Measurements from ENCODE around the gene LY6G5B.
A peak's percentile ranks its signal among the peaks of the same experiment; 100 is the strongest.

LY6G5B gene

DNA sequence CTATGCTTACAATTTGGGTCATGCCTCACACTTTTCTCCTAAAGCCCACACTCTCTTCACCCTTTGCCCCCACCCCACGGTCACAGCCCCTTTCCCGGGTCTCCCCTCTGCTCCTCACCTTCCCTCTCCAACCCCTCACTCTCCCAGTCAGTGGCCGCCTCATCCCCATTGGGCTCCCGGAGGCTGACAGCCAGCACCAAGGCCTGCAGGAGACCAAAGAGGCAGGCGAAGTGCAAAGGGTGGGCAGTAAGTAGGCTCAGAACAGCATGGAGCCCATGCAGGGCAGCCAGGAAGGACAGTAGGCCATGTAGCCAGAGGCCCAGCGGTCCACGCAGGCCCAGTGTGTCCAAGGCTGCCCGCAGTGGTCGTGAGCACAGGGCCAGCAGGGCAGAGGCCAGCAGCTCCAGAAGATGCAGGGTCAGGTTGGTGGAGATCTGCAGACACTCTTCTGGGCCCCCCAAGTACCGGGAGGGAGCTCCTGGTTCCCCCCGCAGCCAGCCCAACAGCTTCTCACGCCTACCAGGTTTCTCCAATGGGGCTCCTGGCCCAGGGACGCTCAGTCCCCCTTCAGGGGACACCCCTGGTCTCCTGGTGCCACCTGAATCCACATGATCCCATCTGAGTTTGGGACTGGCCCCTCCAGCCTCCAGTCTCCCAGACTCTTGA, 10.7 kb upstream of the LY6G5B start:
- H3K9me3 ChIP-seq (ENCODE audit: low read depth, low read length): no peaks in the 10 kb centered on the region
- no peak overlapping the region for H3K27ac ChIP-seq
- TF ChIP-seq POLR2AphosphoS5 (IDR thresholded peaks at IDR 0.05; ENCODE audit: borderline replicate concordance, low read depth, low read length): no peak
- no peak for TF ChIP-seq EZH2 (IDR thresholded peaks at IDR 0.05)
- TF ChIP-seq FOXP2 (optimal IDR thresholded peaks at IDR 0.05; ENCODE audit: control extremely low read depth, extremely low read length, insufficient read depth): no peak
- H3K36me3 ChIP-seq (ENCODE audit: insufficient read depth, low read length): peaks cover 20% of the 10 kb centered on the region
- H3K4me3 ChIP-seq: peak overlapping the region; percentile 98
- no peak for DNase-seq (ENCODE audit: low read depth, low spot score)
- peak overlapping the region; percentile 93 for H3K9ac ChIP-seq (ENCODE audit: insufficient read length)

DNA sequence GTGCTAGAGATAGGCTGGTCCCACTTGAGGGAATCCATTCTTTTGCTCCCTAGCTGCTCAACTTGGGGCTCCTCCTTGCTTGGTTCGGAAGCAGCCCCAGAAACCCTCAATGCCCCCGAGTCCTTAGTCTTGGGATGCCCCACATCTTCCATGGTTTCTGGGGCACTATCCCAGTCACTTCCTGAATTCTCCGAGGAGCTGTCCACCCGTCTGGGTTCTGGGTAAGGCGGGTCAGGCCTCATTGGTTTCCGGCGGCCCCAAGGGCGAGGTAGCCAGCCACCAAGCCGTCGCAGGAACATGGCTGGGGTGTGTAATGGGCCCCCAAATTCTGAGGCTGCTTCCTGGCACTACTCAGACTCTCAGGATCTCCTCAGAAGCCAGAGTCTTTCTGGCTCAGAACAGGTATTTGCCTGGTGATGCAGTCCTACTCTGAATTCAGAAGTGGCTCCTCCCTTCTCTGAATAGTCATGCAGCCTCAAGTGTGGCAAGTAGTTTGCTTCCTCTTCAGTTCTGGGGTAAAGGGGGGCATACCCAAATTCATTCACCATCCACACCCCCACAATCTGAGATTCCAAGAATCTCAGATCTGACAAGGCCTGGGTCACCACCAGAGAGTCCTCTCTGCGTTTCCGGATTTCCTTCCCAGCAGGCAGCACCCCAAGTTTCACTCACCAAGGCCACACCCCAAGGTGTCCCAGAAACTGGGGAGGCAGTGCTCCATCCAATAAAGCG, 10.0 kb upstream of the LY6G5B start:
- Histone ChIP-seq H3K27ac (peak overlapping the region; percentile 72), H3K9me3 (ENCODE audit: low read depth, low read length) (no peaks in the 10 kb centered on the region), H3K9ac (ENCODE audit: insufficient read length) (peak overlapping the region; percentile 93), H3K4me3 (peak overlapping the region; percentile 98), H3K36me3 (ENCODE audit: insufficient read depth, low read length) (peaks cover 20% of the 10 kb centered on the region)
- DNase-seq (ENCODE audit: low read depth, low spot score): no peak
- TF ChIP-seq POLR2AphosphoS5 (IDR thresholded peaks at IDR 0.05; ENCODE audit: borderline replicate concordance, low read depth, low read length) (no peak), EZH2 (IDR thresholded peaks at IDR 0.05) (no peak), FOXP2 (optimal IDR thresholded peaks at IDR 0.05; ENCODE audit: control extremely low read depth, extremely low read length, insufficient read depth) (no peak)

DNA sequence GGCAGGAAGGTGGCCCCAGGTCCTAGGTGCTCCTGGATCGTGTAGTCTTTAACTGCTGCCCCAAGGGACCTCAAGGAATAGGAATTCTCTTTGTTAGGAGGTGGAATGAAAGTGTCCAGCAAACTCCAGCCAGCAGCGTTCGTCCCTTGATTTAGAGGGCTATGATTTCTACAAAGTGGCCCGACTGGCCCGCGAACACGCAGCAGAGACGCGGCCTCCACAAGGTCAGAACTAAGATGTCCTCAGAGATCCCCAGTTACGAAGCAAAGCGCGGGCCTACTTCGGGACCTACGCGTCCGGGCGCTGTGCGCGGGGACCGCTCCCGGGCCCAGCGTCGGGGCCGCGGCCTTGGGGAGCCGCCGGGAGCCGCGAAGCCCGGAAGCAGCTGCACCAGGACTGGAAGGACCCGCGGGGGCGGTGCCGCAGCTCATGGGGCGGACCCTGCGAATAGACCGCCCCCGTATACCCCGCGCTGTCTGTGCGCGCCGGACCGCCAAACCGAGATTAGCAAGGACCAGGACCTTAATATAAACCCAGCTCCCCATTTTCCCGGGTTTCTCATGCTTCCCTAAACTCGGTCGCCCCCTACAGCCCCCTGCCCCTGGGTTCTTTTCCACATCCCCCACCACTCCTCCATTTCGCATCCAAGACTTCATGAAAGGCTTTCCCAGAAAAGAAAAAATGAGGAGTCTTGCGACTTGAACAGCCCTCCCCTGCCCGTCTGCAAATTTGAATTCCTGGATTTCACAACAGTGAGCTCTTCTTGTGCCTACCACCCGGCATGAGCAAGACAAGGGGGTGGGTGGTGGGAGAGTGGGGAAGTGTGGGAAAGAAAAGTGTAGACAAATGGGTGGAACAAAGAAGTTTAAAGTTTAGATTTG, 9.2 kb upstream of the LY6G5B start, which contains the start of gene C6orf47:
Gene C6orf47, minus strand, starts transcription at position 398 of the 881 bp plus-strand sequence. CDS start 831 bp downstream, outside the sequence.
- Histone ChIP-seq H3K4me3 (peak within 1 kb of the TSS; percentile 98), H3K9me3 (ENCODE audit: low read depth, low read length) (no peaks in the 10 kb centered on the region), H3K27ac (peak within 1 kb of the TSS; percentile 76), H3K36me3 (ENCODE audit: insufficient read depth, low read length) (peaks cover 20% of the 10 kb centered on the region), H3K9ac (ENCODE audit: insufficient read length) (peak within 1 kb of the TSS; percentile 93)
- TF ChIP-seq EZH2 (IDR thresholded peaks at IDR 0.05) (no peak), POLR2AphosphoS5 (IDR thresholded peaks at IDR 0.05; ENCODE audit: borderline replicate concordance, low read depth, low read length) (peak; percentile 91)
- peak; percentile 18 for DNase-seq (ENCODE audit: low read depth, low spot score)

DNA sequence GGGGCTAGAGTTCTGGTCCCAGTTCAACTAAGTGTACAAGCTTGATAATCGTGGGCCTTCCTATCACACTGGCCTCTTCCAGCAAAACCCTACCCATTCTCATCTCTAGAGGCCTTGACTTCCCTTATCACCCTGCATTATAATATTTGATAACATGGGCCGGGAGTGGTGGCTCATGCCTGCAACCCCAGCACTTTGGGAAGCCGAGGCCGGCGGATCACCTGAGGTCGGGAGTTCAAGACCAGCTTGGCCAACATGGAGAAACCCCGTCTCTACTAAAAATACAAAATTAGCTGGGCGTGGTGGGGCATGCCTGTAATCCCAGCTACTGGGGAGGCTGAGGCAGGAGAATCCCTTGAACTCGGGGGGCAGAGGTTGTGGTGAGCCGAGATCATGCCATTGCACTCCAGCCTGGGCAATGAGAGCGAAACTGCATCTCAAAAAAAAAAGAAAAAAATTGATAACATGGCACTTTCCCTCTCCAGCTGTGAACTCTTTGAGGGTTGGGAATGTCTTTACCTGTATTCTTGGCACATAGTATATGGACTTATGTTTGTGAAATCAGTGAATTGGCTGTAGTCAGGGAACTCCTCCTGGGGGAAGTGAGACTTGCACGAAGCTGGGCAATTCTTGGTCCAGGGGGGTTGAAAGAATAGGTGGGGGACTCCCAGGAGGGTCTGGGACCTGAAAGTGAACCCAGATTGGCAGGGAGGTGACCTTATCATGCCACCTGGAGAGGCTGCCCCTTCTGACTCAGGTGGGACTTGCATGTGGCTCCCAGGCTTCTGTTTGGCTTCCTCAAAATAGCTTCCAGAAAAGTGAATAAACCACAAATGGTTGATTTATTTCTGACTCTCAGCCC, 8.3 kb upstream of the LY6G5B start:
- H3K36me3 ChIP-seq (ENCODE audit: insufficient read depth, low read length): peaks cover 20% of the 10 kb centered on the region
- peak overlapping the region; percentile 98 for H3K4me3 ChIP-seq
- no peaks in the 10 kb centered on the region for H3K9me3 ChIP-seq (ENCODE audit: low read depth, low read length)
- H3K9ac ChIP-seq (ENCODE audit: insufficient read length): peak overlapping the region; percentile 93
- DNase-seq (ENCODE audit: low read depth, low spot score): no peak
- TF ChIP-seq FOXP2 (optimal IDR thresholded peaks at IDR 0.05; ENCODE audit: control extremely low read depth, extremely low read length, insufficient read depth): no peak
- no peak for TF ChIP-seq EZH2 (IDR thresholded peaks at IDR 0.05)
- TF ChIP-seq POLR2AphosphoS5 (IDR thresholded peaks at IDR 0.05; ENCODE audit: borderline replicate concordance, low read depth, low read length): no peak
- peak overlapping the region; percentile 76 for H3K27ac ChIP-seq

DNA sequence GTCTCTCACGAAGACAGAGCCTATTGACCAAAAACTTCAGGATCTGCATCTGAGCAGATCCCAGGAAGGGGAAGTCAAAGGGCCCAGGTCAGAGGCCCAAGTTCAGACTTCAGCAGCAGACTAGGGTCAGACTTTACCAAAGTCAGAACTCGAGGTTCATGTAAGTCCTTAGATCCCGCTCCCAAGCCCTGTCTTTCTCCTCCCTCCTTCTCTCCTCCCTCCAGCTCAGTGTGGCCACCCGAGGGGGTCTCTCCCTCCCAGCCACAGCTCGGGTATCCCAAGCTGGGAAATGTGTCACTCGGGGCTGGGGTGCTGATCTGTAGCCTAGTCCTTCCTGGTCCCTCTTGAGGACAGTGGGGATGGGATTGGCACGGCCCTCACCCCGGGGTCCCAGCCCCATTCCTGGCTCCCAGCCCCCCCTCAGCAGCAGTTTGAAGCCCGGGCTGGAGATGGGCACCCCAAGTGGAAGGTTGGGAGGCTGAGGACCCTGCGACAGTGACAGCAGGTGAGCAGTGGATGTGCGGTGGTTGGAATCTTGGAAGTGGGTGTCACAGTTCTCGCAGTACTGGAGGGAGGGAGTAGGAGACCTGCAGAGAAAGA, 7.6 kb upstream of the LY6G5B start:
- Histone ChIP-seq H3K4me3 (no peak overlapping the region), H3K9ac (ENCODE audit: insufficient read length) (no peak overlapping the region), H3K36me3 (ENCODE audit: insufficient read depth, low read length) (peaks cover 26% of the 10 kb centered on the region), H3K27ac (peak overlapping the region; percentile 5), H3K9me3 (ENCODE audit: low read depth, low read length) (no peaks in the 10 kb centered on the region)
- no peak for DNase-seq (ENCODE audit: low read depth, low spot score)
- no peak for TF ChIP-seq POLR2AphosphoS5 (IDR thresholded peaks at IDR 0.05; ENCODE audit: borderline replicate concordance, low read depth, low read length)
- TF ChIP-seq FOXP2 (optimal IDR thresholded peaks at IDR 0.05; ENCODE audit: control extremely low read depth, extremely low read length, insufficient read depth): no peak
- no peak for TF ChIP-seq EZH2 (IDR thresholded peaks at IDR 0.05)

DNA sequence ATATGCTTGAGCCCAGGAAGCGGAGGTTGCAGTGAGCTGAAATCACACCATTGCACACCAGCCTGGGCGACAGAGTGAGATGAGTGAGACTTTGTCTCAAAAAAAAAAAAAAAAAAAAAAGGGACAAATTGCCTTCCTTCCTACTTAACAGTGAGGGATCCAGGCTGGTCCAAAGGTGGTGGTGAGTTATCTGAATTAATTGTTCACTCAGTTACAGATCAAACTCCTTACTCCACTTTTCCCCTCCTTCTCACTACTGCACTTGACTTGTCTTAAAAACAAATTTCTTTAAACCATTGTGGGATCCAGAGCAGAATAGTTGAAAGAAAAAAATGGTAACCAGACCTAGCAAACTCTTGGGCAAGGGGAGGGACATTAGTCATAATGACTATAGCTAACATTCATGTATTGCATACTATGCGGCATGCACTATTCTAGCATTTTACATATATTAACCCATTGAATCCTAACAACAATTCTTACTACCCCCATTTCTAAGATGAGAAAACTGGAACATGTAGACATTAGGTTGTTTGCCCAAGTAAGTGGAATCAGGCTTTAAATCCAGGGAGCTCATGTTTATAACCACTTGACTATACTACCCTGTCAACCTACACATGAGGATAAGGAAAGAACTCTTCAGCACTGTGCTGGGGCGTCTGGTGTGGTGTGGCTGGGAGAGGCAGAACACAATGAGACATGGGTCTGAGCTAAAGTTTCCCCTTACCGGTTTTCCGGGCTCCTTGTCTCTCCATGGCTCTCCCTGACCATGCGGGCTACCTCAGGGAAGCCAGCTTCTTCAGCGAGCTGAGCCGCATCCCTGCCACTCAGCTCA, 6.4 kb upstream of the LY6G5B start:
- H3K9ac ChIP-seq (ENCODE audit: insufficient read length): peak overlapping the region; percentile 98
- TF ChIP-seq EZH2 (IDR thresholded peaks at IDR 0.05): no peak
- no peak for TF ChIP-seq POLR2AphosphoS5 (IDR thresholded peaks at IDR 0.05; ENCODE audit: borderline replicate concordance, low read depth, low read length)
- TF ChIP-seq FOXP2 (optimal IDR thresholded peaks at IDR 0.05; ENCODE audit: control extremely low read depth, extremely low read length, insufficient read depth): no peak
- H3K9me3 ChIP-seq (ENCODE audit: low read depth, low read length): no peaks in the 10 kb centered on the region
- no peak for DNase-seq (ENCODE audit: low read depth, low spot score)
- peaks cover 37% of the 10 kb centered on the region for H3K36me3 ChIP-seq (ENCODE audit: insufficient read depth, low read length)
- peak overlapping the region; percentile 95 for H3K4me3 ChIP-seq
- no peak overlapping the region; the same call in 1 of the 2 replicates for H3K27ac ChIP-seq

Data from SK-N-MC (cell line).